Stimulated activated CD4-positive, alpha-beta T cell treated with anti-CD3 and anti-CD28 coated beads, TNF-alpha, amount 100 ng/mL, for 24 hours (primary cell): ENCODE data around the gene FZD2.
"Not testable (repeated sequence)": the region's sequence is repeated elsewhere in the genome, so short reads cannot be mapped to it uniquely, and the experiment has no call there.

ENCODE experiments used
- DNase-seq, 3 experiments: peaks; one replicate each; pipeline ENCODE4 v3.0.0-alpha.2; 2020; ENCODE audit warnings: low read depth in 3 of 3

The FZD2 gene

GRCh38 chr17:44575403-44575802 is 18.1 kb downstream of the FZD2 start:
- DNase-seq: no peak

- no peak for DNase-seq
Measured at GRCh38 chr17:44578947-44579346, 21.7 kb downstream of the FZD2 start.

- DNase-seq: no peak
Measured at GRCh38 chr17:44581868-44582267, 24.6 kb downstream of the FZD2 start.

GRCh38 chr17:44584443-44584842 is 27.2 kb downstream of the FZD2 start:
- DNase-seq: no peak

GRCh38 chr17:44585315-44585714 is 28.0 kb downstream of the FZD2 start:
- DNase-seq: no peak

- no peak for DNase-seq
Measured at GRCh38 chr17:44587339-44587738, 30.1 kb downstream of the FZD2 start.

GRCh38 chr17:44589316-44590071 is 32.2 kb downstream of the FZD2 start:
- DNase-seq: no peak

GRCh38 chr17:44590072-44590462 is 32.8 kb downstream of the FZD2 start:
- DNase-seq: not testable (repeated sequence)

- DNase-seq: not testable (repeated sequence)
Measured at GRCh38 chr17:44590762-44591161, 33.5 kb downstream of the FZD2 start.

GRCh38 chr17:44591206-44591605 is 33.9 kb downstream of the FZD2 start:
- DNase-seq: no peak

GRCh38 chr17:44593156-44593555 is 35.9 kb downstream of the FZD2 start:
- no peak for DNase-seq

- no peak for DNase-seq
Measured at GRCh38 chr17:44595216-44595775, 38.0 kb downstream of the FZD2 start.

- DNase-seq: no peak
Measured at GRCh38 chr17:44598329-44598728, 41.0 kb downstream of the FZD2 start.

GRCh38 chr17:44598932-44599297 is 41.6 kb downstream of the FZD2 start:
- no peak for DNase-seq

- DNase-seq: no peak
Measured at GRCh38 chr17:44599298-44600175, 42.3 kb downstream of the FZD2 start.

- DNase-seq: no peak
Measured at GRCh38 chr17:44601539-44601938, 44.3 kb downstream of the FZD2 start.

GRCh38 chr17:44601973-44602372 is 44.7 kb downstream of the FZD2 start:
- DNase-seq: no peak

GRCh38 chr17:44602390-44602789 is 45.1 kb downstream of the FZD2 start:
- DNase-seq: no peak

GRCh38 chr17:44602970-44603369 is 45.7 kb downstream of the FZD2 start:
- no peak for DNase-seq

GRCh38 chr17:44604116-44604761 is 47.0 kb downstream of the FZD2 start:
- no peak for DNase-seq

GRCh38 chr17:44604768-44605485 is 47.6 kb downstream of the FZD2 start:
- no peak for DNase-seq

GRCh38 chr17:44606658-44607057 is 49.4 kb downstream of the FZD2 start:
- no peak for DNase-seq
